Measurements from ENCODE around the gene ANKRD34C. TPM values are rescaled to one million over a fixed set of nuclear protein-coding genes. Genes with fewer than 3 reads are reported as not detected.
A peak's percentile ranks its signal among the peaks of the same experiment; 100 is the strongest.

The ANKRD34C gene
- total and polyA plus RNA-seq, 2 experiments from 2014 or later: not detected

GRCh38 chr15:79240036-79240435 is 42.5 kb upstream of the ANKRD34C start:
- H2AFZ ChIP-seq: no peak overlapping the region
- Mint-ChIP-seq H3K36me3 (ENCODE audit: low read depth) (no peaks in the 10 kb centered on the region; the same call in 2 of the 3 replicates), H3K9me3 (no peaks in the 10 kb centered on the region), H3K27me3 (ENCODE audit: insufficient read depth, low read depth, poor library complexity) (peaks cover 5% of the 10 kb centered on the region), H3K4me1 (peaks cover 28% of the 10 kb centered on the region), H3K4me3 (no peak overlapping the region), H3K27ac (no peak overlapping the region)
- H3K27ac ChIP-seq (ENCODE audit: low read depth): no peak overlapping the region
- no peaks in the 10 kb centered on the region for H3K27me3 ChIP-seq (ENCODE audit: insufficient read depth)
- H3K4me2 ChIP-seq: peak overlapping the region; percentile 38; the same call in 1 of the 2 replicates
- ATAC-seq (no peak), DNase-seq (ENCODE audit: low spot score) (no peak)
- H3K9me2 ChIP-seq (ENCODE audit: insufficient read depth): peaks cover 11% of the 10 kb centered on the region; the same call in 1 of the 2 replicates
- TF ChIP-seq ZNF462 (CRISPR knock-in tag; IDR thresholded peaks at IDR 0.05) (no peak), CTCF (conservative IDR thresholded peaks at IDR 0.05; ENCODE audit: low read depth in 2 of 2) (no peak), REST (IDR thresholded peaks at IDR 0.05; ENCODE audit: unreplicated experiment) (no peak), ETS1 (IDR thresholded peaks at IDR 0.05) (no peak), STAT1 (IDR thresholded peaks at IDR 0.05; ENCODE audit: unreplicated experiment) (no peak), EZH2 (IDR thresholded peaks at IDR 0.05; ENCODE audit: low read depth, unreplicated experiment) (no peak), ZNF331 (CRISPR knock-in tag; IDR thresholded peaks at IDR 0.05; ENCODE audit: low read depth) (no peak), JUNB (IDR thresholded peaks at IDR 0.05; ENCODE audit: unreplicated experiment) (no peak), EZH2phosphoT487 (IDR thresholded peaks at IDR 0.05; ENCODE audit: unreplicated experiment) (no peak), CREB1 (CRISPR knock-in tag; IDR thresholded peaks at IDR 0.05; ENCODE audit: low read depth) (no peak), POLR2AphosphoS5 (IDR thresholded peaks at IDR 0.05; ENCODE audit: low read depth) (no peak)
- no peaks in the 10 kb centered on the region for H4K20me1 ChIP-seq (replicated peaks; ENCODE audit: insufficient read depth)
- H3K4me3 ChIP-seq: no peak overlapping the region
- no peaks in the 10 kb centered on the region for H3K36me3 ChIP-seq (ENCODE audit: insufficient read depth)
- no peaks in the 10 kb centered on the region for H3F3A ChIP-seq (replicated peaks; ENCODE audit: low read depth)
- peaks cover 11% of the 10 kb centered on the region for H3K4me1 ChIP-seq (ENCODE audit: insufficient read depth)
- H3K79me2 ChIP-seq (replicated peaks; ENCODE audit: insufficient read depth): no peaks in the 10 kb centered on the region

Data from GM23338 (cell line).